GM19351 (cell line): ENCODE measurements around the gene TPM4.
"Not testable (repeated sequence)": the region's sequence is repeated elsewhere in the genome, so short reads cannot be mapped to it uniquely, and the experiment has no call there.

Source experiments
- ATAC-seq: cut with Tn5 transposase; IDR thresholded peaks from one replicate; pipeline ENCODE4 v1.9.1; 2021; ENCODE audit warnings: mild to moderate bottlenecking, moderate library complexity; ENCODE audit not compliant: unreplicated experiment

Gene TPM4

DNA sequence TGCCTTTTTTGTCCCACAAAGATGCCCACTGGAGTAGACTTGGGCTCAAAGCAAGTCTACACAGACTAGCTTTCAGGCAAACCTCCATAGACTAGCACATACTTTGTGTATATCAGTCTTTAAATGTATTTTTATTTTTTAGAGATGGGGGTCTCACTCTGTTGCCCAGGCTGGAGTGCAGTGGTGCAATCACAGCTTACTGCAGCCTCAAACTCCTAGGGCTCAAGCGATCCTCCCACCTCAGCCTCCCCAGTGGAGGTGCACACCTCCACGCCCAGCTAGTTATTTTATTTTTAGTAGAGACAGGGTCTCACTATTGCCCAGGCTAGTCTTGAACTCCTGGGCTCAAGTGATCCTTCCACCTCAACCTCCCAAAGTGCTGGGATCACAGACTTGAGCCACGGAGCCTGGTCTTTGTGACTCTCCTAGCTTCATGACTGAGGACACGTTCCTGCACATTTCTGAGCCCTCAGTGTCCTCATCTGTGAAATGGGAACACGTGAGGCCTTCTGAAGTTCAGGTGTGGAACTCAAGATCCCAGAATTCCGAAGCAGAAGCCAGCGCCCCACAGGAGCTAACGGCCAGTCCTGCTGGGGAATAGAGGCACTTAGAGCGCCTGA, 5.1 kb upstream of the TPM4 start:
- no peak for ATAC-seq

DNA sequence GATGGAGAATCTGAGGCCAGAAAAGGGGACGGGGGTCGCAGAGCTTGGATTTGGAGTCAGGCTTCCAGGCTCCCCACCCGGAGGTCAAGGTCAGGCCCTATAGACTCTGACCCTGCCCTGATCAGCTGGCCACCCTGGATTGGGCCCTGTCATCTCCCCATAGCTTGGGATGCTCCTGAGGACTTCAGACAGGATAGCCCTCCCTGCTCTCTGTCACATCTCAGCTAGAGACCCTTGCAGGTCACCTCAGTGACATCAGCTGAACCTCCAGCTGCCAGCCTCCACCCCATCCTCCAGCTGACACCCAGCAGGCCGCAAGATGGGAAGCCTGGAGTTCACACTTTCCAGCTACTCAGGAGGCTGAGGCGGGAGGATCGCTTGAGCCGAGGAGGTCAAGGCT, 2.8 kb upstream of the TPM4 start:
- no peak for ATAC-seq

DNA sequence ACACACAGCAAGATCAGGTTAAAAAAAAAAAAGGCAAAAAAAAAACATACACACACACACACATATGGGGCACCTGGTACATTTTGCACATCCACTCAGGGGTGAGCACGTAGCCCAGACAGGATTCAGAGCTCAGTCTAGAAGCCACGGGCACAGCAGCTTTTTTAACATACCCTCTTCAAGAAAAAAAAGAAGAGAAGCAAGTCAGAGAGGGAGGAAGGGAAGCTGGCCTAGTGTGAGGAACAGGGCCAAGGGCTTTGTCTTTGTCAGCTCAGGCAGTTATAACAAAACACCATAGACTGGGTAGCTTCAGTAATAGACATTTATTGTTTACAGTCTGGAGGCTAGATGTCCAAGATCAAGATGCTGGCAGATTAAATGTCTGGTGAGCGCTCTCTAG, 2.3 kb upstream of the TPM4 start:
- no peak for ATAC-seq

DNA sequence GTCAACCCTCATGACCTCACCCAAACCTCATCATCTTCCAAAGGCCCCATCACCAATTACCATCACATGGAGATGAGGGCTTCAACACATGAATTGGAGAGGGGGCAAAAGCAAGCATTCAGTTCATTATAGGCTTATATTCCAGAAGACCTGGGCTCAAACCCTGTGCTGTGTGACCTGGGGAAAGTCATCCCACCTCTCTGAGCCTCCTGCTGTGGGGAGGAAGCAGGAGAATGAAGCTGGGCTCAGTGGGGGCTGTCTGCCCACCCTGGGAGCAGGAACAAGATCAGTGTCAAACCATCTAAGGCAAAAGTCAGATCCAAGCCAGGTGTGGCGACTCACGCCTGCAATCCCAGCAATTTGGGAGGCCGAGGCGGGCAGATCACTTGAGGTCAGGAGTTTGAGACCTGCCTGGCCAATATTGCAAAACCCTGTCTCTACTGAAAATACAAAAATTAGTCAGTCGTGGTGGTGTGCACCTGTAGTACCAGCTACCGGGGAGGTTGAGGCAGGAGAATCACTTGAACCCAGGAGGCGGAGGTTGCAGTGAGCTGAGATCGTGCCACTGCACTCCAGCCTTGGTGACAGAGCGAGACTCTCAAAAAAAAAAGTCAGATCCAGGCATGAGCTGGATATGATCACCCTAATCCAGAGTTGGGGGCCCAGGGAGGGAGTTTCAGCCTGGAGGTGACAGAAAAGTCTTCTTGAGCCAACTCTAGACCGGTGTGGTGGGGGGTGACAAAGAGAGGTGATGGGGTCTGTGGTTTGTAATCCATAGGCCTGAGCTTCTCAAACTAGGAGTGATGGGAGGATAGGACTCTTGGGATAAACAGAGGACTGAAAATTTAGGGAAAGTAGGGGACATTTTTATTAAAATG, 1.6 kb upstream of the TPM4 start:
- ATAC-seq, result no peak

DNA sequence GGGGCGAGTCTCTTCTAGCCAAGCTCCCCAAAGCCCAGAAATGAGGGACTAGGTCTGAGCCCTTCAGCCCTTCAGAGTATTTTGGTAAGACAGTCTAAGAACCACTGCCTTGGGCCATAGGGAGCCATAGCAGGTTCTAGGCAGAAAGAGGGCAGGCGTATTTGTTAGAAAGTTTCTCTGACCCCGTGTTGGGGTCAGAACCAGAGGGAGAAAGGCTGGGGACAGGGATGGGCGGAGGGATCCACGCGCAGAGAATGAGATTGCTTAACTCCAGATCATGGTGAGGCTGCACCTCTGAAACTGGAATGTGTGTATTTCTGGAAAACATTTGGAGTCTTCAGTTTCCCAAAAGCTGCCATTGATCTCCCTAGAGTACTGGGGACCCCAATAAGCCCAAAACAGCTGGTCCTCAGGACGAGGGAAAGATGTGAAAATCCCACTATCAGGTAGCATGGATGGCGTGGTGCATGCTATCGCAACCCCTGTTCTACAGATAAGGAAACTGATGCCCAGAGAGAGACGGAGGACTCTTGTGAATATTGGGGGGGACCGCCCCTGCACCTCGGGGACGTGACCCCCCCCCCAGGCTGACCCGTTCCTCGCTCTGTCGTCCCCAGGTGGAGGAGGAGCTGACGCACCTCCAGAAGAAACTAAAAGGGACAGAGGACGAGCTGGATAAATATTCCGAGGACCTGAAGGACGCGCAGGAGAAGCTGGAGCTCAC, 703 bp upstream of the TPM4 start:
- peak; percentile 1 for ATAC-seq

DNA sequence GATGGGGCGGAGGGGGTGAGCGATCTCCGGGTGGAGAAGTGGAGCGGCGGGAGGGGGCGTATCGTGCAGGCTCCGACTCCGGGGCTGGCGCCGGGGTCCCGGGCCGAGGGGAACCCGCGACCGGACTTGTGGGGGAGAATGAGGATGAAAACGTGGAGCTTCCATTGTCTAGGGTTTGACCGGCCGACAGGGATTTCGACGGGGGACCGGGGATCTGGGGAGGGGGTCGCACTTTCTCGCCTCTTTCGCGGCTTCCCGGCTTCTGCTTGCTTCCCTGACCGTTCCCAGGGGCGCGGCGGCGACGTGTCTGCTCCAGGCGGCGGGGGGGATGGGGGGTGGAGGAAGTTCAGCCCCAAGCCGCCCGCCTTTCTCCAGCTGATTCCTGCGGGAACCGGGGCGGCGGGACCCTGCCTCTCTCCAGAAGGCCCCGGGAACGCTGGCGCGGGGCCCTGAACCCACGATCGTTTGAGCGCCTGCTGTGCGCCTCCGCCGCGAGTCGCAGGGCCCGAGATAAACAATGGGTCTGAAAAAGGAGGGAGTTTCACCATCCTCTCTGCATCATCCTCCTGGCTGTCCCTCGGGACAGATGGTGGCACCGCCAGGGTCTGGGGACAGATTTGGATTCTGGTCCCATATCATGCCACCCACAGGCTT, 790 bp downstream of the TPM4 start:
- ATAC-seq, result no peak

DNA sequence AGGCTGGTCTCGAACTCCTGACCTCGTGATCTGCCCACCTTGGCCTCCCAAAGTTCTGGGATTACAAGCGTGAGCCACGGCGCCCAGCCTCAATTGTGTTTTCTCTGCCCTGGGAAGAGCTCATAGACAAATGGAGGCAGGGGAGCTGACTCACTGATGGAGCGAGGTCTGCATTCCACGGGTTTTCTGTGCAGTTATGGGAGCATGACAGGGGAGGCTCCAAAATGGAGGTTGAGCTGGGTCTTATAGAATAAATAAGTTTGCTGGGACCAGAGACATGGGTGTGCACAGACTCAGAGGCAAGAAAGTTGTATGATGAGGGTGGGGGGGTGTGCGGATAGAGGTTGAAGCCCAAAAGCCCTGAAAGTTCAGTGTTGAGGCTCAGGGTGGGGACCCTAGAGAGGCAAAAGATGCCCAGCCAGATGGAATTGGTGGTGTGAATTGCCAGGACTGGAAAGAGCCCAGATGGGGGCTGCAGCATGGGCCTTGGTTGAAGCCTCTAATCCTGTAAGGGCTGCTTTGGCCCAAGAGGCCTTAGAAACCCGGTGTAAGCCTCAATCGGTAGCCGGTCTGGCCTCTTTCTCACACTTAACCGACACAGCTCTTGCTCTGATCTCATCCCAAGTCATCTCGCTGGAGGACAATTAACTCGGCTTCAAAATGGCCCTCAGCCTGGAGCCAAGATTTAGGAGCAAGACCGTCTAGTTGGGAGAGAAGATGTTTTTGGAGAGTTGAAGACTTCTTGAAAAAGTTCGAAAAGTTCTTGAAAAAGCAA, 1.9 kb downstream of the TPM4 start:
- no peak for ATAC-seq

DNA sequence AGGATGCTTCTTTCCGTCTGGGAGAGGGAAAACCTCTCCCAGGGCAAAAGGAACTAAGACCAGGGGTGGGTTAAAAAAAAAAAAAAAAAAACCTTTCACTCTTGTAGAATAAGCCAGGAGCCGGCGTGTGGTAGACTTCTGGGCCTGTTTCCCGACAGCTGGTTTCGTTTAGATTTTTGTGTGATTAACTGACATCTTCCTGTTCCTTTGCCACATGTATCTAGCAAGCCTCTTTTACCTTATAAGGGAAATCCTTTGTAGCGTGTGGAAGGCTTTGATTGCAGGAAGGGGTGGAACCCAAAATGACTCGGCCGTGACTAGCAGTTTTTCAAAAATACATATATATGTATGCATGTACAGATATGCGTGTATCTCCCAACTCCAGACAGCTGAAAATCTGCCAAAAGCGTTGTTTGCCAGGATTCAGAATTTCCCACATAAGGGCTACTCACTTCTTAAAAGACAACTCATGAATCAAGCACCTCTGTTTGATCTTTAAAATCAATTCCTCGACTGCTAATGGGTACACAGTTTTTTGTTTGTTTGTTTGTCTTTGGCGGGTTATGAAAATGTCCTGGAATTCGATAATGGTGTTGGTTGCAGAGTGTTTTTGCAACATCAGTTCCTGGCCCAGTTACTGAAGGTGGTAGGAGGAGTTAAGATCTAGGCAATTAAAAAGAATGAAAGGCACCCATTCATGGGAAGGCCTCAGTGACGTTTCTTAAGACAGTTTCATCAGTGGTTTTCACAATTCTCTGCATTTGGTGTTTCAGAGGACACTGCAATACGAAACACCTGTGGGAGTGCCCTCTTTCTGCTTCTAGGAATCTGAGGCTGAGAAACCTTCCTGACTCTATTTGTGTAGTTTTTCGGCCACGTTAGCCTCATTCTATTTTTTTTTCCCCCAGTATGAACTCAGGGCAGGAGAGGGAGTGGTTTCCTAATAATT, 2.7 kb downstream of the TPM4 start:
- ATAC-seq, result no peak

DNA sequence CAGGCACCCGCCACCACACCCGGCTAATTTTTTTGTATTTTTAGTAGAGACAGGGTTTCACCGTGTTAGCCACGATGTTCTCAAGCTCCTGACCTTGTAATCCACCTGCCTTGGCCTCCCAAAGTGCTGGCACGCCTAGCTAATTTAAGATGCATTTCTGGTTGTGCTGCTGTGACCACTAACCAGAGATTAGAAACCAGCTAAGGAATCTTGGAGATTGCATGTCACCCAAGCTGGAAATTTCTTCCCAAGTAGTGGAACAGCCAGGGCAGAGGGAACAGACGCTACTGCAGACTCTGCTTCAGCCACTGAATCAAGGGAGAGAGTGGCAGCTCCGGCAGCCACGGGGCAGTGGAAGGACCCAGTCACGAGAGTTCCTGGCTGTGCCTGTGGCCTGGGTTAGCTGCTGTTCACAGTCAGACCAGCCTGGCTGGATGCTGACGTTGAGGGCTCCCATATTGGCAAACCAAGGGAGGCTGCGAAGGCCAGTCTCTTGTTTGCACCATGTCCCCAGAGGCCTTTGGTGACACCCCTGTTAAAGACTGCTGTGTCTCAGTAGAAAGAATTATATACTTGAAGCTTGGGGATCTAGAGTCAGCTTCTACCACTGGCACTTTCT, 7.9 kb downstream of the TPM4 start:
- ATAC-seq, result no peak

DNA sequence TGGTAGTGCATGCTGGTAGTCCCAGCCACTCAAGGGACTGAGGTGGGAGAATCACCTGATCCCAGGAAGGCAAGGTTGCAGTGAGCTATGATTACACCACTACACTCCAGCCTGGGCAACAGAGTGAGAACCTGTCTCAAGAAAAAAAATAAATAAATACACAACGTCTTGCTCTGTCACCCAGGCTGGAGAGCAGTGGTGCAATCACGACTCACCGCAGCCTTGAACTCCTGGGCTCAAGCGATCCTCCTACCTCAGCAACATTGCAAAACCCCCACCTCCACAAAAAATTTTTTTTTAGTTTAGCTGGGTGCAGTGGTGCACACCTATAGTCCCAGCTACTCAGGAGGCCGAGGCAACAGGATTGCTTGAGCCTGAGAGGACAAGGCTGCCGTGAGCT, 8.8 kb downstream of the TPM4 start:
- ATAC-seq, result no peak

DNA sequence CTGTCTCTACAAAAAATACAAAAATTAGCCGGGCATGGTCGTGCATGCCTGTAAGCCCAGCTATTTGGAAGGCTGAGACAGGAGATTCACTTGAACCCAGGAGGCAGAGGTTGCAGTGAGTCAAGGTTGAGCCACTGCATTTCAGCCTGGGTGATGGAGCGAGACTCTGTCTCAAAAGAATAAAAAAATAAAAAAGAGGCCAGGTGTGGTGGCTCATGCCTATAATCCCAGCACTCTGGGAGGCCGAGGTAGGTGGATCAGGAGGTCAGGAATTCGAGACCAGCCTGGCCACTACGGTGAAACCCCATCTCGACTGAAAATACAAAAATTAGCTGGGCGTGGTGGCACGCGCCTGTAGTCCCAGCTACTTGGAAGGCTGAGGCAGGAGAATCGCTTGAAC, 11.1 kb downstream of the TPM4 start:
- ATAC-seq, result not testable (repeated sequence)

DNA sequence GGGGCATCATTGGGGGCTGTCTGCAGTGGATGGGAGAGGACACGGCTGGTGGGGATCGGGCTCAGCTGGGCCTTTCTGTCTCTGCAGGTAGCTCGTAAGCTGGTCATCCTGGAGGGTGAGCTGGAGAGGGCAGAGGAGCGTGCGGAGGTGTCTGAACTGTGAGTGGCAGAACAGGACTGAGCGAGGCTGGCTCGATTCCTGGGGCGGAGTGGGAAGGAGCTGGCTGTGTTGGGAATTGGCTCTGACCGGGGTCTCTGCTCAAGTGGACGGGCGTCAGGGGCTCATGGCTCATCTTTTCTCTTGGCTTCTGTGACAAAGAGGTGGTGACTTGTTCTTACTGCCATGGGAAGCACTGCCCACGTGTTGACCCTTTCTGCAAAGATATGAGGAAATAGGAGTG, 11.6 kb downstream of the TPM4 start:
- ATAC-seq, result no peak

DNA sequence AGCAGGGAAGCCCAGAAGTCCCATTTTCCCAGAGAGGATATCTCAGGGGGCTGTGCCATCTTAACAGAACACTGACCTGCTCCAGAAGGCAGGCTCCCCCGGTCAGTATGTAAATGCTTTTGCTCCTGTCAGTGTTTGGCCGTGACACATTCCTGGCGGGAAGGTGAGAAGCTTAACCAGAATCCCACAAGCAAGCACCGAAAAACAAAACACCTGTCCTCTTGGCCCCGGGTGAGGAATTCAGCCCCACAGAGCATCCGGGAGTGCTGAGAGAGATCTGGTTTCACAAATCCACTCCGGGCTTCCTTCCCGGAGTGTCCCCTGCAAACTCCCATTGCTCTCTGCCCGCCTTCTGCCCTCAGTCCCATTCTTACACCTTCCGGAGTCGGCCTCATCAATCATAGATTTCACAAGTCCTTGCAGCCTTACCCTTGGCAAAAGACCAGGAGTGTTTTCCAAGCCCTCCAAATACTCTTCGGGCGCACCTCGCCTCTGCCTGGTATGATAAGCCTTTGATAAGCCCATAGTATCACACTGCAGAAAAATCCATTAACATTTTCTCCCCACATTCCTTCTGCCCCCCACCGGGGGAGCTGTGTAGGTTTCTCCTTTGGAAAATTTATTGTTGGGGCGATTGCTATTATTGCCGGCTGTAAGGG, 12.2 kb downstream of the TPM4 start:
- ATAC-seq, result no peak

DNA sequence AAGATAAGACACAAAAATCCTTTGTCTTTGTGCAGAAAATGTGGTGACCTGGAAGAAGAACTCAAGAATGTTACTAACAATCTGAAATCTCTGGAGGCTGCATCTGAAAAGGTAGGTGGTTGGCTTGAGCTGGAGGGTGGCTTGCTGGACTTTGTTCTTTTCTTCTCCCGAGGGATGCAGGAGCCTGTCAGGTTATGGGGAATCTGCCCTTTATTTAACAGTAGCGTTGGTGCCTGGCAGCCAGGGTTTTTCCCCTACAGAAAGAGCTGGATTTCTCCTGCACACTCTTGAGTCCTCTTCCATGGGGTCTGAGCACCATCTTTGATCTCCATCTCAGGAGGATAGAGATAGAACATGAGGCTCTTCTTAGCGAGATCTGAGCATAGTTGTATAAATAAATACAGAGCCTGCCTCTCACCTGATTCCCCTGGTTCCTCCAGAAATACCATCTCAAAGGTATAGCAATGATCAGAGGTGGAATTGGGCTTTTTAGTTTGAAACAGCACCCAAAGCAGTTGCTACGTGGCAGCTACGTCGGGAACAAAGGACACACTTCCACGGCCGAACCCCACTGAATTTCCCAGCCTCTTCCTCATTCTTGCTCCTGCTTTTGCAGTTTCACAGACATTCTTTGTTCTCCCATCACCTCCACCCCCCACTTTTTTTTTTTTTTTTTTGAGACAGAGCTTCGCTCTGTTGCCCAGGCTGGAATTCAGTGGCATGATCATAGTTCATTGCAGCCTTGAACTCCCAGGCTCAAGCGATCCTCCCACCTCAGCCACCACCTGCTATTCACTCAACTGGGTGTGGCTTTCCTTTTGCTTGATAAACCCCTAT, 12.9 kb downstream of the TPM4 start:
- no peak for ATAC-seq

DNA sequence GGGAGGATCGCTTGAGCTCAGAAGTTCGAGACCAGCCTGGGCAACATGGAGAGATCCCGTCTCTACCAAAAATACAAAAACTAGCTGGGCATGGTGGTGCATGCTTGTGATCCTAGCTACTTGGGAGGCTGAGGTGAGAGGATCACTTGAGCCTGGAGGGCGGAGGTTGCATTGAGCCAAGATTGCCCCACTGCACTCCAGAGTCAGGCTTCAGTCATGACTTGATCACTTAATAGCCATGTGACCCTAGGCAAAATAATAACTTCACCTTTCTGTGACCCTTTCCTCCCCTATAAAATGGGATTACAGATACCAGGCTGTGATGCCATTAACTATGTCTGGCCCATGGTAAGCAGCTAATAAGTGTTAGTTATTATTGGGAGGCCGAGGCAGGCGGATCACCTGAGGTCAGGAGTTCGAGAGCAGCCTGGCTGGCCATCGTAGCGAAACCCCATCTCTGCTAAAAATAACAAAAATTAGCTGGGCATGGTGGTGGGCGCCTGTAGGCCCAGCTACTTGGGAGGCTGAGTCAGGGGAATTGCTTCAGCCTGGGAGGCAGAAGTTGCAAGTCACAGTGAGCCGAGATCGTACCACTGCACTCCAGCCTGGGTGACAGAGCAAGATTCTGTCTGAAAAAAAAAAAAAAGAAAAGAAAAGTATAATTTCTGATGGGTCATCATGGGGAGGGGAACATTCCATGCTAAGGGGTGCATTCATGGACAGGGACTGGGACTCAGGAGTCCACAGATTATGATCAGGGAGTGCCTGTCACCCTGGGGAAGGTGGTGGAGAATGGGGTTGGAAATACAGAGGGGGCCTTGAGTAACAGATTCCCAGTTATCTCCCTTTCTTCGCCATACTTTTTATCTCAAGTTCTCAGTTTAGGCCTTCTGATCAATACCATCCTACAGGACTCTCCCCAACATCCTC, 15.5 kb downstream of the TPM4 start:
- no peak for ATAC-seq

DNA sequence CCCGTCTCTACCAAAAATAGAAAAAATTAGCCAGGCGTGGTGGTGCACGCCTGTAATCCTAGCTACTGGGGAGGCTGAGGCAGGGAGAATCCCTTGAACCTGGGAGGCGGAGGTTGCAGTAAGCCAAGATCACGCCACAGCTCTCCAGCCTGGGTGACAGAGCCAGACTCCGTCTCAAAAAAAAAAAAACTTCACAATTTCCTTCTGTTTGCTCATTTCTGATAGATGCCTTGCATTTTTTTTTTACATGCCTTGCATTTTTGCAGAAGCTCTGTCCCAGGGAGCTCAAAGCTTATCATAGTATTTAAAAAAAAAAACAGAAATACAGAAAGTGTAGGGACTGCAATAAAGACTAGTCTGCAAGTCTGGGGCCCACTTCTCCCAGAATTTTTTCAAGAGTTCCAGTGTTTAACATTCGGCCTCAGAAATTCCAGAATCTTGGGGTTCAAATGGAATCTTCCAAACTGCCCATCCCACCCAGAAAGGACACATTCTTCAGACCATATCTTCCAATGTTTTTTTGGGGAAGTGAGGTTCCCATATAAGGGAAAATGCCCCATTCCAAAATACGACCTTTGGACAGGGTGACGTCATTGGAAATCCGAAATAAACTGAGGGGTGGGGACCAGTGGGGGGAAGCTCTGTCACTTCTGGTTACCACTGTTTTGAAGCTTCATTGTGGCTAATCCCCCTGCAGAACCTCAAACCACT, 18.2 kb downstream of the TPM4 start:
- no peak for ATAC-seq
